Measurements from ENCODE around the gene FRMPD2.
"Not testable (repeated sequence)": the region's sequence is repeated elsewhere in the genome, so short reads cannot be mapped to it uniquely, and the experiment has no call there.

Gene FRMPD2

GRCh38 chr10:48296576-48297098 lies 22.1 kb upstream of the FRMPD2 start:
- no peaks in the 10 kb centered on the region for H3K27me3 Mint-ChIP-seq
- ATAC-seq, result no peak
- H3K4me1 Mint-ChIP-seq, result no peaks in the 10 kb centered on the region
- no peaks in the 10 kb centered on the region for H3K36me3 Mint-ChIP-seq
- H3K4me3 Mint-ChIP-seq, result no peak overlapping the region
- no peak overlapping the region for H3K27ac Mint-ChIP-seq
- H3K9me3 Mint-ChIP-seq, result no peaks in the 10 kb centered on the region

- ATAC-seq, result no peak
- Mint-ChIP-seq H3K4me1 (peaks cover 16% of the 10 kb centered on the region), H3K9me3 (no peaks in the 10 kb centered on the region), H3K27ac (no peak overlapping the region), H3K4me3 (no peak overlapping the region), H3K27me3 (no peaks in the 10 kb centered on the region), H3K36me3 (no peaks in the 10 kb centered on the region)
Observed at GRCh38 chr10:48294431-48294830, 19.9 kb upstream of the FRMPD2 start.

GRCh38 chr10:48292616-48293015 lies 18.1 kb upstream of the FRMPD2 start:
- Mint-ChIP-seq H3K4me1 (peaks cover 21% of the 10 kb centered on the region), H3K9me3 (no peaks in the 10 kb centered on the region), H3K27me3 (no peaks in the 10 kb centered on the region), H3K27ac (no peak overlapping the region), H3K4me3 (no peak overlapping the region), H3K36me3 (no peaks in the 10 kb centered on the region)
- ATAC-seq, result no peak

GRCh38 chr10:48291190-48291589 lies 16.7 kb upstream of the FRMPD2 start:
- Mint-ChIP-seq H3K4me1 (peaks cover 22% of the 10 kb centered on the region), H3K27ac (peak overlapping the region; percentile 5), H3K27me3 (no peaks in the 10 kb centered on the region), H3K4me3 (no peak overlapping the region), H3K9me3 (no peaks in the 10 kb centered on the region), H3K36me3 (no peaks in the 10 kb centered on the region)
- ATAC-seq, result peak; percentile 41

GRCh38 chr10:48290286-48290685 lies 15.8 kb upstream of the FRMPD2 start:
- Mint-ChIP-seq H3K27me3 (peaks cover 4% of the 10 kb centered on the region), H3K4me3 (no peak overlapping the region), H3K4me1 (peaks cover 31% of the 10 kb centered on the region), H3K36me3 (peaks cover 5% of the 10 kb centered on the region), H3K9me3 (peaks cover under 1% of the 10 kb centered on the region), H3K27ac (peak overlapping the region; percentile 5)
- ATAC-seq, result no peak

GRCh38 chr10:48289501-48290238 lies 15.2 kb upstream of the FRMPD2 start:
- no peak for ATAC-seq
- no peak overlapping the region for H3K27ac Mint-ChIP-seq
- peaks cover 37% of the 10 kb centered on the region for H3K4me1 Mint-ChIP-seq
- peaks cover 12% of the 10 kb centered on the region for H3K36me3 Mint-ChIP-seq
- no peak overlapping the region for H3K4me3 Mint-ChIP-seq
- peaks cover 7% of the 10 kb centered on the region for H3K27me3 Mint-ChIP-seq
- H3K9me3 Mint-ChIP-seq, result peaks cover 6% of the 10 kb centered on the region

- Mint-ChIP-seq H3K9me3 (peaks cover 11% of the 10 kb centered on the region), H3K4me3 (no peak overlapping the region), H3K4me1 (peaks cover 44% of the 10 kb centered on the region), H3K36me3 (peaks cover 18% of the 10 kb centered on the region), H3K27ac (no peak overlapping the region), H3K27me3 (peaks cover 7% of the 10 kb centered on the region)
- ATAC-seq, result no peak
Observed at GRCh38 chr10:48288661-48289060, 14.2 kb upstream of the FRMPD2 start.

- Mint-ChIP-seq H3K36me3 (peaks cover 18% of the 10 kb centered on the region), H3K4me1 (peaks cover 54% of the 10 kb centered on the region), H3K4me3 (no peak overlapping the region), H3K27me3 (peaks cover 7% of the 10 kb centered on the region), H3K27ac (peak overlapping the region; percentile 0), H3K9me3 (peaks cover 12% of the 10 kb centered on the region)
- peak; percentile 47 for ATAC-seq
Observed at GRCh38 chr10:48287417-48288391, 13.2 kb upstream of the FRMPD2 start.

GRCh38 chr10:48286356-48286755 lies 11.9 kb upstream of the FRMPD2 start:
- ATAC-seq, result no peak
- Mint-ChIP-seq H3K9me3 (peaks cover 14% of the 10 kb centered on the region), H3K36me3 (peaks cover 22% of the 10 kb centered on the region), H3K4me3 (no peak overlapping the region), H3K4me1 (peaks cover 55% of the 10 kb centered on the region), H3K27ac (peak overlapping the region; percentile 56), H3K27me3 (peaks cover 7% of the 10 kb centered on the region)

- ATAC-seq, result peak; percentile 51
- Mint-ChIP-seq H3K27ac (peak overlapping the region; percentile 56), H3K9me3 (peaks cover 18% of the 10 kb centered on the region), H3K4me1 (peaks cover 49% of the 10 kb centered on the region), H3K36me3 (peaks cover 26% of the 10 kb centered on the region), H3K4me3 (peak overlapping the region; percentile 29), H3K27me3 (peaks cover 7% of the 10 kb centered on the region)
Observed at GRCh38 chr10:48285710-48286109, 11.2 kb upstream of the FRMPD2 start.

- peak overlapping the region; percentile 56 for H3K27ac Mint-ChIP-seq
- peaks cover 7% of the 10 kb centered on the region for H3K27me3 Mint-ChIP-seq
- peaks cover 48% of the 10 kb centered on the region for H3K4me1 Mint-ChIP-seq
- no peak overlapping the region for H3K4me3 Mint-ChIP-seq
- H3K36me3 Mint-ChIP-seq, result peaks cover 26% of the 10 kb centered on the region
- ATAC-seq, result no peak
- peaks cover 18% of the 10 kb centered on the region for H3K9me3 Mint-ChIP-seq
Observed at GRCh38 chr10:48284811-48285210, 10.3 kb upstream of the FRMPD2 start.

- Mint-ChIP-seq H3K4me1 (peaks cover 53% of the 10 kb centered on the region), H3K27ac (peak overlapping the region; percentile 82), H3K36me3 (peaks cover 26% of the 10 kb centered on the region), H3K4me3 (no peak overlapping the region), H3K9me3 (peaks cover 18% of the 10 kb centered on the region), H3K27me3 (peaks cover 7% of the 10 kb centered on the region)
- no peak for ATAC-seq
Observed at GRCh38 chr10:48284002-48284546, 9.6 kb upstream of the FRMPD2 start.

GRCh38 chr10:48282829-48283228 lies 8.3 kb upstream of the FRMPD2 start:
- peak; percentile 85 for ATAC-seq
- H3K36me3 Mint-ChIP-seq, result peaks cover 26% of the 10 kb centered on the region
- H3K4me3 Mint-ChIP-seq, result peak overlapping the region; percentile 28
- H3K9me3 Mint-ChIP-seq, result peaks cover 18% of the 10 kb centered on the region
- H3K4me1 Mint-ChIP-seq, result peaks cover 59% of the 10 kb centered on the region
- H3K27ac Mint-ChIP-seq, result peak overlapping the region; percentile 82
- peaks cover 7% of the 10 kb centered on the region for H3K27me3 Mint-ChIP-seq

GRCh38 chr10:48281697-48282096 lies 7.2 kb upstream of the FRMPD2 start:
- not testable (repeated sequence) for H3K4me3 Mint-ChIP-seq, ATAC-seq, H3K27ac Mint-ChIP-seq, H3K27me3 Mint-ChIP-seq
- peaks cover 18% of the 10 kb centered on the region for H3K9me3 Mint-ChIP-seq
- H3K36me3 Mint-ChIP-seq, result peaks cover 26% of the 10 kb centered on the region
- peaks cover 61% of the 10 kb centered on the region for H3K4me1 Mint-ChIP-seq

All from stimulated activated memory B cell treated with anti-CD40 and anti-IgM and Interleukin-4, amounts not matched to agents 10 μg/mL and 1 μg/mL and 100 μg/mL, for 72 hours (primary cell).